Natural killer cell (primary cell): ENCODE data around the gene SLC36A4. TPM values are rescaled to one million over a fixed set of nuclear protein-coding genes. Genes with fewer than 3 reads are reported as not detected.

Experiments
- ATAC-seq, 3 donors: fragments of 150-1000 bp in 2 of 3; fragments of 200-7000 bp in 1 of 3; cut with Tn5 transposase; 1 replicate in 1 of 3; 2 replicates in 2 of 3; pipeline ENCODE4 v1.10.0; 2021; ENCODE audit warnings: mild to moderate bottlenecking in 2 of 3, moderate library complexity in 2 of 3
- DNase-seq, 2 donors: peaks; one replicate each; pipeline versions ENCODE4 v3.0.0 to v3.0.0-alpha.2; 2013 to 2021; ENCODE audit warnings: mixed read lengths in 1 of 2
- H3K27ac ChIP-seq: one replicate; pipeline ENCODE4 v1.5.1; 2013; ENCODE audit warnings: mild to moderate bottlenecking, low read length
- H3K27me3 ChIP-seq: one replicate; pipeline ENCODE4 v1.6.1; 2013; ENCODE audit warnings: low read length; ENCODE audit not compliant: control insufficient read depth, insufficient read depth
- H3K36me3 ChIP-seq: one replicate; pipeline ENCODE4 v1.6.1; 2013; ENCODE audit warnings: low read length; ENCODE audit not compliant: control insufficient read depth, insufficient read depth
- H3K4me1 ChIP-seq: one replicate; pipeline ENCODE4 v1.6.1; 2013; ENCODE audit warnings: low read length; ENCODE audit not compliant: control insufficient read depth, insufficient read depth
- H3K4me3 ChIP-seq: one replicate; pipeline ENCODE4 v1.5.1; 2013; ENCODE audit warnings: low read length
- H3K9me3 ChIP-seq: one replicate; pipeline ENCODE4 v1.6.1; 2013; ENCODE audit warnings: low read length; ENCODE audit not compliant: control insufficient read depth, insufficient read depth
- H3K27ac Mint-ChIP-seq, 2 donors: one replicate each; pipeline ENCODE4 v1.8.0; 2022; ENCODE audit warnings: mild to moderate bottlenecking in 2 of 2, mixed read lengths in 2 of 2, moderate library complexity in 1 of 2
- H3K27me3 Mint-ChIP-seq, 2 donors: one replicate each; pipeline ENCODE4 v1.8.0; 2022; ENCODE audit warnings: low read depth in 2 of 2, mixed read lengths in 2 of 2
- H3K36me3 Mint-ChIP-seq: one replicate; pipeline ENCODE4 v1.8.0; 2022; ENCODE audit warnings: mixed read lengths
- H3K4me1 Mint-ChIP-seq, 2 donors: one replicate each; pipeline ENCODE4 v1.8.0; 2022; ENCODE audit warnings: mixed read lengths in 2 of 2
- H3K4me3 Mint-ChIP-seq: one replicate; pipeline ENCODE4 v1.8.0; 2022; ENCODE audit warnings: mild to moderate bottlenecking, moderate library complexity, mixed read lengths
- H3K9me3 Mint-ChIP-seq, 2 donors: one replicate each; pipeline ENCODE4 v1.8.0; 2022; ENCODE audit warnings: mixed read lengths in 2 of 2
- WGBS: methylation state at CpG from one replicate; pipeline ENCODE4 v1.1.7; 2013; ENCODE audit warnings: missing lambda C conversion rate; ENCODE audit not compliant: insufficient coverage; 5-methylcytosine and 5-hydroxymethylcytosine counted together
- intact Hi-C: fragments of 100-400 bp; cut with micrococcal nuclease; formaldehyde crosslinking; loops from one replicate; pipeline ENCODE4 v1.14.2; 2022
- total RNA-seq, 4 donors: library from RNA; stranded (reverse); fragments of 120-200 nt in 1 of 4; gene quantifications; one replicate each; pipeline versions ENCODE4 v1.2.3 to v1.2.4, GENCODE V29; 2013 to 2022
- TF ChIP-seq, protein P1 (sequence below): fragments of 200-600 bp; IDR thresholded peaks from one replicate; pipeline ENCODE4 v1.8.0; 2022; ENCODE audit warnings: antibody characterized with exemption

The SLC36A4 gene
- total RNA-seq, 3 donors from 2014 or later (not counting 1 experiment from before 2014, with no cell fraction given) = 14.2 to 17.0 (median 14.6) TPM

DNA sequence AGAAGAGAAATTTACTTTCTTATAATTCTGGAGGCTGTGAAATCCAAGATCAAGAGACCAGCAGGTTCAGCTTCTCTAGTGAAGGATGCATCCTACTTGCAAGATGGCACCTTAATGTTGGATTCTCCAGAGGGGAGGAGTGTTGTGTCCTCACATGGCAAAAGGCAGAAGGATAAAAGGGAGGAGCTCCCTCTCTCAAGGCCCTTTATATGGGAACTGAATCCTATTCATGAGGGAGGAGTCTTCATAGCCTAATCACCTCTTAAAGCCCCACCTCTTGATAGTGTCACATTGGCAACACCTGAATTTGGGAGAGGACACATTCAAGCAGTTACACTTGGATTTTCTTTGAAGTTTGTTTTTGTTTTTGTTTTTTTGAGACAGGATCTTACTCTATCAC lies 79.5 kb downstream of the SLC36A4 start:
- Mint-ChIP-seq H3K27ac (no peak overlapping the region), H3K4me3 (no peak overlapping the region), H3K27me3 (peaks cover 4 to 12% of the 10 kb centered on the region in 2 donors), H3K4me1 (no peaks in the 10 kb centered on the region), H3K9me3 (peaks cover 0 to 6% of the 10 kb centered on the region in 2 donors), H3K36me3 (no peaks in the 10 kb centered on the region)
- DNase-seq = no peak
- H3K4me1 ChIP-seq = no peaks in the 10 kb centered on the region
- TF ChIP-seq, protein P1, sequence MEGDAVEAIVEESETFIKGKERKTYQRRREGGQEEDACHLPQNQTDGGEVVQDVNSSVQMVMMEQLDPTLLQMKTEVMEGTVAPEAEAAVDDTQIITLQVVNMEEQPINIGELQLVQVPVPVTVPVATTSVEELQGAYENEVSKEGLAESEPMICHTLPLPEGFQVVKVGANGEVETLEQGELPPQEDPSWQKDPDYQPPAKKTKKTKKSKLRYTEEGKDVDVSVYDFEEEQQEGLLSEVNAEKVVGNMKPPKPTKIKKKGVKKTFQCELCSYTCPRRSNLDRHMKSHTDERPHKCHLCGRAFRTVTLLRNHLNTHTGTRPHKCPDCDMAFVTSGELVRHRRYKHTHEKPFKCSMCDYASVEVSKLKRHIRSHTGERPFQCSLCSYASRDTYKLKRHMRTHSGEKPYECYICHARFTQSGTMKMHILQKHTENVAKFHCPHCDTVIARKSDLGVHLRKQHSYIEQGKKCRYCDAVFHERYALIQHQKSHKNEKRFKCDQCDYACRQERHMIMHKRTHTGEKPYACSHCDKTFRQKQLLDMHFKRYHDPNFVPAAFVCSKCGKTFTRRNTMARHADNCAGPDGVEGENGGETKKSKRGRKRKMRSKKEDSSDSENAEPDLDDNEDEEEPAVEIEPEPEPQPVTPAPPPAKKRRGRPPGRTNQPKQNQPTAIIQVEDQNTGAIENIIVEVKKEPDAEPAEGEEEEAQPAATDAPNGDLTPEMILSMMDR = no peak
- H3K27ac ChIP-seq = no peak overlapping the region
- no peak for ATAC-seq
- no peaks in the 10 kb centered on the region for H3K36me3 ChIP-seq
- H3K9me3 ChIP-seq = no peaks in the 10 kb centered on the region
- intact Hi-C loops = no loop called here
- no peaks in the 10 kb centered on the region for H3K27me3 ChIP-seq
- no peak overlapping the region for H3K4me3 ChIP-seq

DNA sequence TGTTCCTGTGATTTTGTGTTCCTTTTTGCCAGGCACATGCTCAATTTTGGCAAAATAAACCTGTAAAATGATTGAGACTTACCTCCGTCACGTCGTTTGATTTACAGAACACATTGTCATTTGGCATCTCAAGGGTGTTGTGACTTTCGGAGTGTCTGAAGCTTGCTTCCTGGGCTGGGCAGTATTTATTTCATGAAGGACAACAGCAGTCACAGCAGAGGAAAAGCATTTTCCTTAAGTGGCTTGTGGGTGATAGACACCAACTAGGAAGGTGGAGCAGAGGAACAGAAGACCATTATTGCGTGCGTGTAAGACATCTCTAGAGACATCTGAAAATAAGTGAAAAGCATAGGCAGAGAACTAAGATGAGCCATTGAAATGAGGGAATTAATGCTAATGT lies 80.2 kb downstream of the SLC36A4 start:
- TF ChIP-seq, protein P1 = no peak
- ATAC-seq (no peak), DNase-seq (no peak)
- H3K36me3 ChIP-seq = no peaks in the 10 kb centered on the region
- H3K4me3 Mint-ChIP-seq = no peak overlapping the region
- peaks cover 4 to 12% of the 10 kb centered on the region in 2 donors for H3K27me3 Mint-ChIP-seq
- no peak overlapping the region for H3K27ac ChIP-seq
- no peak overlapping the region for H3K27ac Mint-ChIP-seq
- no peaks in the 10 kb centered on the region for H3K4me1 ChIP-seq
- H3K9me3 ChIP-seq = no peaks in the 10 kb centered on the region
- WGBS = 61% methylated on average over 6 of the region's 6 CpGs
- H3K9me3 Mint-ChIP-seq = peaks cover 0 to 6% of the 10 kb centered on the region in 2 donors
- no peaks in the 10 kb centered on the region for H3K4me1 Mint-ChIP-seq
- no peaks in the 10 kb centered on the region for H3K27me3 ChIP-seq
- no peak overlapping the region for H3K4me3 ChIP-seq
- intact Hi-C loops = no loop called here
- no peaks in the 10 kb centered on the region for H3K36me3 Mint-ChIP-seq

DNA sequence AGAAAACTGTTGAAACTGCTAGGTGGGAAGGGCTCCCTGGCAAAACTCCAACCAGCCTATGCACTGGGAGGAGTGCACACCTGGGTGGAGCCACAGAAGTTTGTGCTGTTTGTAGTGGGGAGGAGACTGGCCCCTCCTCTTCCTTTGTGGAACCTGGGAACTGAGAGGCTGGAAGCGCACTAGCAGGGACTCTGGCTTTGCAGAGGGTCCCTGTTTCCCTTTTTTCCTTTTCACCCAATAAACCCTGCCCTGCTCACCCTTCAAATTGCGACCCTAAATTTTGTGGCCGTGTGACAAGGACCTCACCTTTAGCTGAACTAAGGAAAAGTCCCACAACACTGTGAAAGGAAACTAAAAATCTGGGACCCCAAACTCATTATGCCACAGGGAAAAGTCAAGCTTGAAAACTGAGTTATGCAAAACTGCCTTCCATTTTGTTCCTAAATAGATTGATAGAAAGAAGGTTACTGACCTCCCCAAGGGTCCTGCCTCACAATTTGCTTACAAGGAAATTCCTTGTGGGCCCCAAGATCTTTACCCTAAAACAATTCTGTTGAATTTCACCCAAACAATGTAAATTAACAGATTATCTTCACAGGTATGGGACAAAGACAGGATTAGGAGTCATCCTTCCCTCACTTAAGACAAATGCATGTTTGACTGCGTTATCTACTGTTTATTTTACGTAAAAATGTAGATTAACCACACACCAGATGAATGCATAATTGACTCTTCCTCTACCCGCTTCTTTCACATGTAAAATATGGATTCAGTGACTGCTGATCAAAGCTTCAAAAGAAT lies 81.0 kb downstream of the SLC36A4 start:
- H3K4me3 ChIP-seq = no peak overlapping the region
- Mint-ChIP-seq H3K4me3 (no peak overlapping the region), H3K27me3 (peaks cover 8 to 12% of the 10 kb centered on the region in 2 donors), H3K27ac (no peak overlapping the region), H3K36me3 (no peaks in the 10 kb centered on the region), H3K9me3 (peaks cover 0 to 6% of the 10 kb centered on the region in 2 donors), H3K4me1 (no peaks in the 10 kb centered on the region)
- ATAC-seq (no peak), DNase-seq (no peak)
- no peak overlapping the region for H3K27ac ChIP-seq
- intact Hi-C loops = no loop called here
- H3K27me3 ChIP-seq = no peaks in the 10 kb centered on the region
- H3K36me3 ChIP-seq = no peaks in the 10 kb centered on the region
- H3K4me1 ChIP-seq = no peaks in the 10 kb centered on the region
- TF ChIP-seq, protein P1 = no peak
- 62% methylated on average over 6 of the region's 6 CpGs for WGBS
- no peaks in the 10 kb centered on the region for H3K9me3 ChIP-seq

DNA sequence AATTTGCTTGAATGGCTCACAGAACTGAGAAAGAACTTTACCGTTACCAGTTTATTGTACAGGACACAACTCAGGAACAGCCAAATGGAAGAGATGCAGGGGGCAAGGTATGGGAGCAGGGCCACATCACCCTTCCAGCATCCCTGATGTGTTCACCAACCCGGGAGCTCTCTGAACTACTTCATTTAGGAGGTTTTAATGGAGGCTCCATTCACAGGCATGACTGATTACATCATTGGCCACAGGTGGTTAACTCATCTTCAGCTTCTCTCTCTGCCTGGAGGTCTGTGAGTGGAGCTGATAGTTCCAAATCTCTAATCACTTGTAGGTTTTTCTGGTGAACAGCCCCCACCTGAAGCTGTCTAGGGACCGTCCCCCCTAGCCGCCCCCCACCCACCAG lies 83.5 kb downstream of the SLC36A4 start:
- H3K4me3 Mint-ChIP-seq = no peak overlapping the region
- H3K27ac Mint-ChIP-seq = no peak overlapping the region
- Histone ChIP-seq H3K36me3 (no peaks in the 10 kb centered on the region), H3K4me1 (no peaks in the 10 kb centered on the region), H3K4me3 (no peak overlapping the region), H3K27ac (no peak overlapping the region), H3K27me3 (no peaks in the 10 kb centered on the region), H3K9me3 (no peaks in the 10 kb centered on the region)
- intact Hi-C loops = no loop called here
- no peaks in the 10 kb centered on the region for H3K36me3 Mint-ChIP-seq
- ATAC-seq (no peak), DNase-seq (no peak)
- peaks cover 2 to 9% of the 10 kb centered on the region in 2 donors for H3K9me3 Mint-ChIP-seq
- TF ChIP-seq, protein P1 = no peak
- no peaks in the 10 kb centered on the region for H3K4me1 Mint-ChIP-seq
- H3K27me3 Mint-ChIP-seq = peaks cover 4 to 12% of the 10 kb centered on the region in 2 donors
- 75% methylated on average over 4 of the region's 4 CpGs for WGBS
